ENCODE results near the gene HADH. TPM values are rescaled to one million over a fixed set of nuclear protein-coding genes. Genes with fewer than 3 reads are reported as not detected.
"Not testable (repeated sequence)": the region's sequence is repeated elsewhere in the genome, so short reads cannot be mapped to it uniquely, and the experiment has no call there.

HADH gene
- polyA plus RNA-seq, 1 experiment: 23.0 TPM

DNA sequence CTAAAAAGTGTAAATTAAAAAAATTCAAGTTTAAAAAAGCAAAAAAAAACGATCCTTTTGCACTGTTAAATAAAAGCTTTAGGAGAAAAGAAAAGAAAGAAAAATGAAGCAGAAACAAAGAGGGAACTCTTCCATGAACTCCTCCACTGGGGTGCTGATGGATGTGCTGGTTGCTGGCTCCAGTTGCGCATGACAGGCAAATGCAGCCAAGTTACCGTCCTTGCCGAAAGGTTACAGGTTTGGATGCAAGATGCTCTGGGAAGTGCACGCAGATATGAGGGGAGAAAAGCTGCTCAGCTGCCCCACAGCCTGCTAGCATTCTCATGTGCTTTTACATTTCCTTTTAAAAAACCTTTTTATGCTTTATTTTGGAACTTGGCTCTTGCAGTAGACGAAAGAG, 58.5 kb downstream of the HADH start:
- H3K4me3 ChIP-seq (ENCODE audit: low read depth, low read length): no peak overlapping the region
- H3K27ac ChIP-seq (ENCODE audit: low read depth, low read length): no peak overlapping the region
- H3K9me3 ChIP-seq (ENCODE audit: control insufficient read depth, insufficient read depth, low read length): no peaks in the 10 kb centered on the region
- ChIA-PET POLR2A (no interaction called here), CTCF (interaction anchor here (2.3 to 3.0 kb wide), 2 partner anchors 13 to 29 kb away, joined by 7 to 10 read pairs; no protein-coding TSS in a partner anchor)
- TF ChIP-seq, protein P1, sequence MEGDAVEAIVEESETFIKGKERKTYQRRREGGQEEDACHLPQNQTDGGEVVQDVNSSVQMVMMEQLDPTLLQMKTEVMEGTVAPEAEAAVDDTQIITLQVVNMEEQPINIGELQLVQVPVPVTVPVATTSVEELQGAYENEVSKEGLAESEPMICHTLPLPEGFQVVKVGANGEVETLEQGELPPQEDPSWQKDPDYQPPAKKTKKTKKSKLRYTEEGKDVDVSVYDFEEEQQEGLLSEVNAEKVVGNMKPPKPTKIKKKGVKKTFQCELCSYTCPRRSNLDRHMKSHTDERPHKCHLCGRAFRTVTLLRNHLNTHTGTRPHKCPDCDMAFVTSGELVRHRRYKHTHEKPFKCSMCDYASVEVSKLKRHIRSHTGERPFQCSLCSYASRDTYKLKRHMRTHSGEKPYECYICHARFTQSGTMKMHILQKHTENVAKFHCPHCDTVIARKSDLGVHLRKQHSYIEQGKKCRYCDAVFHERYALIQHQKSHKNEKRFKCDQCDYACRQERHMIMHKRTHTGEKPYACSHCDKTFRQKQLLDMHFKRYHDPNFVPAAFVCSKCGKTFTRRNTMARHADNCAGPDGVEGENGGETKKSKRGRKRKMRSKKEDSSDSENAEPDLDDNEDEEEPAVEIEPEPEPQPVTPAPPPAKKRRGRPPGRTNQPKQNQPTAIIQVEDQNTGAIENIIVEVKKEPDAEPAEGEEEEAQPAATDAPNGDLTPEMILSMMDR (IDR thresholded peaks at IDR 0.05; ENCODE audit: low read depth, low read length): no peak
- DNase-seq (ENCODE audit: low read depth, low spot score): no peak
- no peaks in the 10 kb centered on the region for H3K27me3 ChIP-seq (ENCODE audit: control insufficient read depth, insufficient read depth, low read length)

GRCh38 chr4:108048997-108049396, 59.3 kb downstream of the HADH start:
- Histone ChIP-seq H3K4me3 (ENCODE audit: low read depth, low read length) (no peak overlapping the region), H3K27ac (ENCODE audit: low read depth, low read length) (no peak overlapping the region), H3K9me3 (ENCODE audit: control insufficient read depth, insufficient read depth, low read length) (no peaks in the 10 kb centered on the region), H3K27me3 (ENCODE audit: control insufficient read depth, insufficient read depth, low read length) (no peaks in the 10 kb centered on the region)
- POLR2A ChIA-PET: no interaction called here
- DNase-seq (ENCODE audit: low read depth, low spot score): no peak
- TF ChIP-seq, protein P1 (IDR thresholded peaks at IDR 0.05; ENCODE audit: low read depth, low read length): no peak
- CTCF ChIA-PET: no interaction called here

DNA sequence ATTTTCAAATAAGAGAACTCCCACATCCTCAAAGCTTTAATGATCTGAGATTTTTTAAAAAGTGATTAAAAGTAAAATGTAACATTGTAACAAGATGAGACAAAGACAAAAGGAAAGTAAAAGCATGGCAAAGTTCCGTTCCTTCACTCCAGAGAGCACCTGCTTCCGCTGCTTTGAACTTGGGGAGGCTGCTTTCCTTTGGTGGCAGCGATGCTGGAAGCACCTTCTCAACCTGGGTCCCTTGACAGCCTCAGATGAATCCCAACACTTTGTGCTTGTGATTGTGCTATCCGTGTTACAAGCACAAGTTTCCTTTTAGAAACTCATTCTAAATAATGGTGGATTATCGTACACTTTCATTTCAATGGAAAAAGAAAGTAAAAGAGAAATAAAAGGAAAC, 59.7 kb downstream of the HADH start:
- POLR2A ChIA-PET: no interaction called here
- no peak overlapping the region for H3K27ac ChIP-seq (ENCODE audit: low read depth, low read length)
- no peaks in the 10 kb centered on the region for H3K27me3 ChIP-seq (ENCODE audit: control insufficient read depth, insufficient read depth, low read length)
- DNase-seq (ENCODE audit: low read depth, low spot score): no peak
- CTCF ChIA-PET: no interaction called here
- H3K4me3 ChIP-seq (ENCODE audit: low read depth, low read length): no peak overlapping the region
- TF ChIP-seq, protein P1 (IDR thresholded peaks at IDR 0.05; ENCODE audit: low read depth, low read length): no peak
- H3K9me3 ChIP-seq (ENCODE audit: control insufficient read depth, insufficient read depth, low read length): no peaks in the 10 kb centered on the region

GRCh38 chr4:108050166-108051111, 60.8 kb downstream of the HADH start:
- POLR2A ChIA-PET; H3K27ac ChIP-seq (ENCODE audit: low read depth, low read length); H3K4me3 ChIP-seq (ENCODE audit: low read depth, low read length); H3K9me3 ChIP-seq (ENCODE audit: control insufficient read depth, insufficient read depth, low read length); CTCF ChIA-PET; DNase-seq (ENCODE audit: low read depth, low spot score); H3K27me3 ChIP-seq (ENCODE audit: control insufficient read depth, insufficient read depth, low read length): not testable (repeated sequence)

- Histone ChIP-seq H3K4me3 (ENCODE audit: low read depth, low read length) (no peak overlapping the region), H3K27ac (ENCODE audit: low read depth, low read length) (no peak overlapping the region), H3K27me3 (ENCODE audit: control insufficient read depth, insufficient read depth, low read length) (no peaks in the 10 kb centered on the region), H3K9me3 (ENCODE audit: control insufficient read depth, insufficient read depth, low read length) (no peaks in the 10 kb centered on the region)
- POLR2A ChIA-PET: no interaction called here
- CTCF ChIA-PET: no interaction called here
- DNase-seq (ENCODE audit: low read depth, low spot score): no peak
- TF ChIP-seq, protein P1 (IDR thresholded peaks at IDR 0.05; ENCODE audit: low read depth, low read length): no peak
Measured at GRCh38 chr4:108051343-108051742, 61.7 kb downstream of the HADH start.
